Retina (tissue), 1 donor: ENCODE results near the gene OMA1.
A peak's percentile ranks its signal among the peaks of the same experiment; 100 is the strongest.
"Not testable (repeated sequence)": the region's sequence is repeated elsewhere in the genome, so short reads cannot be mapped to it uniquely, and the experiment has no call there.

Source experiments
- DNase-seq: peaks from one replicate; pipeline ENCODE4 v3.0.0-alpha.2; 2016

OMA1 gene

GRCh38 chr1:58524353-58524945 is 22.1 kb downstream of the OMA1 start:
- no peak for DNase-seq

DNA sequence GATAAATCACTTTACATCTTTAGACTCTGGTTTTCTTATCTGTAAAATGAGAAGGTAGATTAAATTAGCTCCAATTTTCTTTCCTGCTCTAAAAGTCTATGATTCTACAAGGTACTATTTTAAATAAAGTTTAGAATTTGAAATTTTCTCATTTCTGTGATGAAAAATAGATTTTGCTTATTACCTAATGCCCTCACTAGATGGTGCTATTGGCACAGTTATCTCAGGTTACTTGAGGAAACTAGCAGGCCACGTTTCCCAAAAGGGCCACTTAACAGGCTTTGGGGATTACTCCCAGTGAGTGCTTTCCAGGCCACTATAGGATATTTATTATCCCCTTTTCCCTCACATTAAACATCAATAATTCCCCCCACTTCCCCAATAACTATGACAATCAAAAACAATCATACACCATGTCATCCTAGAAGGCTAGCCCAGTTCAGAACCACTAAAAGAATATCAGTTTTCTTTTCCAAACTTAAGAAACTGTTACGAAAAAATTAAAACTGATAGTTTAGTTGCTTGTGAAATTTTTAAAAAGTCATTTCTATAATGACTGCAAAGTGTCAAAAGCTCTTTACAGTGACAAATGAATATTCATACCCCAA is 30.6 kb downstream of the OMA1 start:
- peak; percentile 48 for DNase-seq

DNA sequence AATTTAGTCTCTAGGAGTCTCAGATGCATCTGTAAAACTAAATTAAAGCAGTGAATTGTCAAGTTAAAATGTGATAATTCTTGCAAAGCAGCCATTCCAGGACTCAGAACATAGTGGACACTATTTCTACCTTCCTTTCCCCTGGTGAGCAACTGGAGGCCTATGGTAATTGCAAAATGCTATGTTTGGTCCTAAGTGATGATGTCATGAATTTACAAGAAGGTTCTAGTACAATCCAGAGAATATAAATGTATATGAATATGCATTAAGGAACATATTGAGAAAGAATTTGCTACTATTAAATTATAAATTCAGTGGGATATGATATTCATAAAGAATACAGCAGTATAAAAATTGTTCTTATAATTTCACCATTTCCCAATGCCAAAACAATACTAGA is 32.6 kb downstream of the OMA1 start:
- DNase-seq: no peak

DNA sequence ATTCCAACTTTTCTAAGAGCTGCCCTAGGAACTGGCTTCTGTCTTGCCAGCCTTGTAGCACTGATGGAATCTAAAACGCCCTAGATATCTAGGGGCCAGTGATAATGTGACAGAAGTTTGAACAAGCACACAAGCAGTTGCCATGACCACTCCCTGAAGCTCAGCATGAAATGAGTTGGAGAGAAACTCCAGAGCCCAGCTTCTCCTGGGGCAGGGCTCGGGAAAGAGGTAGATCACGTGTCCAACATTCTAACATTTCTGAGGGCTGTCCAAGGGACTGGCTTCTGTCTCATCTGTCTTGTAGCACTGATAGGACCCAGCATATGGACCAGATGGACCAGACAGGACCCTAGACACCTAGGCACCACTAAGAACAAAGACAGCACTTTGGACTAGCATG is 37.9 kb downstream of the OMA1 start:
- DNase-seq: no peak

GRCh38 chr1:58505286-58505685 is 41.2 kb downstream of the OMA1 start:
- DNase-seq: no peak

DNA sequence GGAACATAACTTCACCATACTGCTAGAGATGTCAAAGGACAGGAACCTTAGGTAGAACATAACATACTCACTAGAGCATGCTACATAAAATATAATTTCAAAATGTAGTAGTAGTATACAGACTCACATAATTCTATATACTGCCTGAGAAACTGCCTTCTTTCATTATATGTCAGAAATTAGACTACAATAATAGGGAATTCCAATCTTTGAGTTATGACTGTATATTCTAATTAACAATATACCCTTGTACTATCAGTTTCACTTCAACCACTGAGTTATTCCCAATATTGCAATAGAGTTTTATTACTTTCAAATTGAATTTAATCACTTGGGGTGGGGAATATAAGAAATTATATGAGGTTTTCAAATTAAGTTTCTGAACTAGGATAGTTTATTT is 44.0 kb downstream of the OMA1 start:
- no peak for DNase-seq

GRCh38 chr1:58500043-58500442 is 46.5 kb downstream of the OMA1 start:
- DNase-seq: no peak

DNA sequence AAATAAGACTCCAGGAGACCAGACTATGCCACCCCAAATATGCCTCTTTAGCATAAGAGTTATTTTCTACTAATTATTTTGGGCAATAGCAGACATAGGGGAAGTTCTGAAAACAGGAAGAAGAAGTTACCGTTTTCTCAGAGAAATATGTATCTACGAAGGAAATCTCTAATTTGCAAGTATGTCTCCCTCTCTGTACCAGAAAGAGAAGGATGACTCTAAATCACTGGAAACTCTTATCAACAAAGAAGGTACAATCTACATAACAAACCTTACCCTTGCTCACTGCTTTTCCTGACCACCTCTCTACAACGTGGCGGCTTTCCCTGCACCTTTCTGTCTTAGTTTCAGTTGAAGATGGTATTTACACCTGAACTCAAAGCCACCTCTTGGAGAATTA is 49.0 kb downstream of the OMA1 start:
- DNase-seq: no peak

DNA sequence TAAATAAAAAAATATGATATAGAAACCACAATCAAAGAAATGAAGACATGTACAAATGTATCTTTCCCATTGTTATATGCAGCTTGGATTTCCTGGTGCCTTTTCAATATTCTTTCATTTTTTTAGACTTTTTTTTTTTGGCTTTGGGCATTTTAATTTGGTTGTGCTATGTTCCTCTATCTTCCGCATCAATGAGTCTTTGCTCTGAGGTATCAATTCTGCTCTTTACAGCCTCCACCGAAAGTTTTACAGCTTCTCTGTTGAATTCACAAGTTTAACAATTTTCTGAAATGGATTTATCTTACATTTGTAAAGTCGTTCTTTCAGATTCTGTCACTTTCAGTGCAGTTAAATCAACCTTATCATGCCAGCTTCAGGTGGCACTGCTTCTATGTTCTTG is 50.5 kb downstream of the OMA1 start:
- no peak for DNase-seq

DNA sequence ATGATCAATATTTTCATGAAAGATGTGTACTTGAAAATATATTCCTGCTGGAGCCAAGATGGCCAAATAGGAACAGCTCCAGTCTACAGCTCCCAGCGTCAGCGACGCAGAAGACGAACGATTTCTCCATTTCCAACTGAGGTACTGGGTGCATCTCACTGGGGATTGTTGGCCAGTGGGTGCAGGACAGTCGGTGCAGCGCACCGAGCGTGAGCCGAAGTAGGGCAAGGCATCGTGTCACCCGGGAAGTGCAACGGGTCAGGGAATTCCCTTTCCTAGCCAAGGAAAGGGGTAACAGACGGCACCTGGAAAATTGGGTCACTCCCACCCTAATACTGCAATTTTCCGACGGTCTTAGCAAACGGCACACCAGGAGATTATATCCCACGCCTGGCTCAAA is 57.6 kb downstream of the OMA1 start:
- DNase-seq: not testable (repeated sequence)

GRCh38 chr1:58487002-58487401 is 59.5 kb downstream of the OMA1 start:
- DNase-seq: no peak

DNA sequence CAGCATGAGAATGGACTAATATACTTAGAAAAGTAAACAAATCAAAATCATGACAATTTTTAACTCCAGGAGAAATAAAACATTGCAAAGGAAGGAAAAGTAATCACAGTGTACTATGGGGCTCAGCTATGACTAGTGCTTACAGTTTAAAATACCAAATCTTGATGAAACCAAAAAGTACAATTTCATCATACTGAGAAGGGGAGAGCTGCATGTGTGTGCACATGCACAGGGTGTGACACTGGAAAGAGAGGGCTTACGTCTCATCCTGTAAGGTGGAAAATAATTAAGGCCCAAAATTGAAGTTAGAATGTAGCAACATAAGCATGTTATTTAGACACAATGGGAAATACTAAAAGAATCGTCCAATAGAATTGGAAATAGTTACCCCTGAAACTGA is 64.6 kb downstream of the OMA1 start:
- no peak for DNase-seq

DNA sequence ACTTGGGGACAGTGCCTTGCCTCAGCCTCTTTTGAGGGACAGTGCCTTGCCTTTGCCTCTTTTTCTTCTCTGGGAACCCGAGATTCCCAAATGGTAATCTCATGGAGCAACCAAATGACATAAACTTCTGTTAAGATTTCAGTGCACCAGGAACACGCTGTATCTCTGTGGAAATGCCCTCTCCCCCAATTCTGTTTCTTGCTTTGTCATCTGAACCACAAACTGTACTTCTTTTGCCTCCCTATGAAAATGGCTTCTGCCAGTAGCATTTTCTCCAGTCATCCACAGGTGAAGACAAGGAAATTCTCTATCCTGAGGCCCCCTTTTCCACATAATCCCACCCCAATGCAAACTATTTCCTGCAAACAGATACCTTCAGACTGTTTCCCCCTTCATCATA is 66.3 kb downstream of the OMA1 start:
- no peak for DNase-seq

DNA sequence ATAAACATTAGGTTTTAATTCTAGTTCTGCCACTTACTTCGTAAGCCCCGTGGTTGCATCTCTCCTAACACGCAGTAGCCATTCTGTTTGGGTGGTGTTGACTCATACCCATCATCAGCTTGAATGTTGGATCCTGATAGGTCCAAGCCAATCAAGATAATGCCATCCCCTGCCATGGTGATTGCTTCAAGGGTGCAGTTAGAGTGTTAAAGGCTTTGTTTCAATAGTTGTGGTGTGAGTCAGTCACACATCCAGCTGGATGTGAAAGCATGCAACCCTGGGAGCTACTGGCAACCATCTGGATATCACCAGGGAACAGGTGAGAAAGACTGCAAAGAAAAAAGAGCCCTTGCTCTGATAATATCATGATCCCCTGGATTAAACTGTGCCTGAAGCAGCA is 69.1 kb downstream of the OMA1 start:
- no peak for DNase-seq

- no peak for DNase-seq
Observed at GRCh38 chr1:58476179-58476578, 70.3 kb downstream of the OMA1 start.

- no peak for DNase-seq
Observed at GRCh38 chr1:58469476-58469875, 77.0 kb downstream of the OMA1 start.

- DNase-seq: no peak
Observed at GRCh38 chr1:58469016-58469415, 77.5 kb downstream of the OMA1 start.

DNA sequence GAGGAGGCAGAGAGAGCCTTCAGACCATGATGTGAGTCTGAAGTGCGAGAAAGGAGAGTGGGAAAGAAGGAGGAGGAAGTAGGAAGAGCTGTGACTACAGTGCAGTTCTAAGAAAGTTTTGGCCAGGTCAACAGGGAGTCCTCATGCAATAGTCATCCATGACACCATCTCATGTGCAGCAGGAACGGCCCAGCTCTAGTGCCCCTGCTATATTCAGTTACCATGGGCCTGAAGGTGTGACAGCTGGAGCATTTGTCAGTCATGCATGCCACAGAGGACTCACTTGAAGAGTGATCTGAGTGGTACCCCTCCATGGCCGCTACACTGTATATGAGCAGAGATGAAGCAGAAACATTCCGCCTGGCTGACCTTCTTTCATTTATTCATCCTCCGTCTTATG is 77.9 kb downstream of the OMA1 start:
- peak; percentile 32 for DNase-seq

DNA sequence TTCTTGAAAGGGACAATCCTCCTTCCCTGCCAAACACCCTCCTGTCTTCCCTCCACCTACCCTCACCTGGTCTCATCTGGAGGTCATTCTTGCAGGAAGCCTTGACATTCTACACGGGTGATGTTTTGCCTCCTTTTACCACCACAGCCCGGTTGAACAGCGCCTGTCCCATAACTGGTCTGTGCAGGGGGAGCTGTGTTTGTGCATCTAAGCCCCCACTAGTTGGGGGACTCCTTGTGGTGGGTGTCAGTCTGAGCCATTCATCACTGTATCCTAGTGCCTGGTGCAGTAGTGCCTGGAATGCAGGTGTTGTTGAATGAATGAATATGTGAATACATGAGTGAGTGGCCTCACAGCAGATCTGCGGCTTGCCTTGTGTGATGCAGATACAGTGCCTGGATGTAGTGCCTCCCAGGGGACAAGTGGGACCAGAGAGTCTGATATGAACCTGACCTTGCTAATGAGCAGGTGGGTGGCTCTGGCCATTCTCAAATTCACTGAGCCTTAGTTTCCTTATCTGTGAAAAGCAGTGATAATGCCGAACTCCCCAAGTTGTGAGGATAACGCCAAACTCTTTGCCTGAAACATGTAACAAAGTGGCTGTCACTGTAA is 79.8 kb downstream of the OMA1 start:
- no peak for DNase-seq

GRCh38 chr1:58465825-58466629 is 80.5 kb downstream of the OMA1 start:
- no peak for DNase-seq

DNA sequence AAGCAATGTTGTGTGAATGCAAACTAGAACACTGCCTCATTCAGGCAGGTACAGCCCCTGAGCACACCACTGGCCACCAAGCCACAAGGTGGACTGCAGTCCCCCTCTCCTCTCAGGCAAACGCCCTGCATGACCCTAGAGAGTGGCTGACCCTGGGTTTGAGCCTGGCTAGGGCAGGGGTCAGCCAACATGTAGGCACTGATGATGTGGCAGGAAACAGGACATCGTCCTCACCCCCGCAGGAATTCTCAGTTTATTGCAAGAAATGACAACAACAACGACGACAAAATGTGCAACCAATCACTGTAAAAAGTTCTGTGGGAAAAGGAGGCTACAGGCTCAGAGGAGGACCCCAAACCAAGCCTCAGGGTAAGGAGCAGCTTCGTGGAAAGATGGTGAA is 81.3 kb downstream of the OMA1 start:
- no peak for DNase-seq

DNA sequence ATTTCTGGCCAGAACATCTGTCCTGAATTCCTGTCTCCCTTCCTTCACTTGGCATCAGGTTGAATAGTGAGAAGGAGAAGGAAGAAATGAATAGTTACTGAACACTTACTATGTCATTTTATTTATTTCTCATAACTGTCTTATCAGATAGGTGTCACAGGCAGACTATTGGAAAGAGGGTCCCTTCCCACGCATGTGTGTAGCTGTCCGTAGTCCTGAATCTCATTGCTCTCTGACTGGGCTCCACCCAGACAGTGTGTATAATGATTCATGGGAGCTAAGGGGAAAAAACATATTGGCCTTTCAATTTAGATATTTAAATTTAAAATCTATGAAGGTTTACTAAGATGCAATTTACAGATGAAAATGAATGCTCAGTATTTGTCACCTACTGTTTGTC is 86.1 kb downstream of the OMA1 start:
- no peak for DNase-seq

GRCh38 chr1:58459911-58460310 is 86.6 kb downstream of the OMA1 start:
- no peak for DNase-seq

GRCh38 chr1:58457023-58457635 is 89.4 kb downstream of the OMA1 start:
- no peak for DNase-seq
